K562 (cell line): ENCODE data around the gene PARP9. TPM values are rescaled to one million over a fixed set of nuclear protein-coding genes. Genes with fewer than 3 reads are reported as not detected.
A peak's percentile ranks its signal among the peaks of the same experiment; 100 is the strongest.

ENCODE experiments used
- BHLHE40 ChIP-seq: IDR thresholded peaks from 2 replicates; pipeline ENCODE4 v1.6.1; 2011; ENCODE audit warnings: low read length, improper control_type of control experiment
- ETS1 ChIP-seq: conservative IDR thresholded peaks from 2 replicates; pipeline ENCODE4 v1.6.1; 2011; ENCODE audit warnings: low read depth, mild to moderate bottlenecking, low read length; ENCODE audit not compliant: control insufficient read depth
- FOXK2 ChIP-seq, 2 experiments: fragments of 450-650 bp; IDR thresholded peaks in 1 of 2; conservative IDR thresholded peaks in 1 of 2; 2 replicates each; pipeline ENCODE4 v1.6.1; 2016; ENCODE audit warnings: low read depth in 2 of 2, mild to moderate bottlenecking in 1 of 2
- HMGN3 ChIP-seq: IDR thresholded peaks from 2 replicates; pipeline ENCODE4 v1.6.1; 2011; ENCODE audit warnings: borderline replicate concordance, low read depth, mild to moderate bottlenecking, mixed read lengths, low read length; ENCODE audit not compliant: insufficient read length; ENCODE audit errors: extremely low read depth
- JUND ChIP-seq, 2 experiments: IDR thresholded peaks; 2 replicates in 1 of 2; 3 replicates in 1 of 2; pipeline ENCODE4 v1.6.1; 2011; ENCODE audit warnings: borderline replicate concordance in 2 of 2, low read depth in 2 of 2, low read length in 2 of 2, improper control_type of control experiment in 1 of 2, missing biosample characterization in 1 of 2, missing genetic modification characterization in 1 of 2, missing genetic modification reagents in 1 of 2
- MAX ChIP-seq: sonication (generic); formaldehyde crosslinking; IDR thresholded peaks from 2 replicates; pipeline ENCODE4 v1.9.0; 2022; ENCODE audit warnings: mild to moderate bottlenecking, missing genetic modification reagents
- MNT ChIP-seq, 2 experiments: fragments of 450-650 bp; conservative IDR thresholded peaks; 2 replicates each; pipeline ENCODE4 v1.6.1; 2017; ENCODE audit warnings: mild to moderate bottlenecking in 2 of 2, moderate library complexity in 2 of 2
- NR2C1 ChIP-seq, 2 experiments: fragments of 450-650 bp; IDR thresholded peaks; 2 replicates each; pipeline ENCODE4 v1.6.1; 2017; ENCODE audit warnings: mild to moderate bottlenecking in 2 of 2, antibody characterized with exemption in 1 of 2, inconsistent platforms in 1 of 2, missing compliant biosample characterization in 1 of 2, missing genetic modification characterization in 1 of 2
- PML ChIP-seq: IDR thresholded peaks from 2 replicates; pipeline ENCODE4 v1.6.1; 2012; ENCODE audit warnings: low read length, inconsistent platforms
- RB1 ChIP-seq: fragments of 450-650 bp; IDR thresholded peaks from 2 replicates; pipeline ENCODE4 v1.6.1; 2017; ENCODE audit warnings: low read depth, mild to moderate bottlenecking
- TAF9B ChIP-seq: fragments of 450-650 bp; IDR thresholded peaks from 2 replicates; pipeline ENCODE4 v1.6.1; 2018; ENCODE audit warnings: mild to moderate bottlenecking; ENCODE audit not compliant: partially characterized antibody
- UBTF ChIP-seq, 2 experiments: IDR thresholded peaks; 2 replicates each; pipeline ENCODE4 v1.6.1; 2012; ENCODE audit warnings: improper control_type of control experiment in 2 of 2, low read depth in 2 of 2, low read length in 2 of 2, borderline replicate concordance in 1 of 2
- ZBTB12 ChIP-seq: fragments of 250-450 bp; sonication (Bioruptor Pico); IDR thresholded peaks from 2 replicates; pipeline ENCODE4 v1.4.0; 2020
- ZNF184 ChIP-seq: sonication (generic); formaldehyde crosslinking; IDR thresholded peaks from 2 replicates; pipeline ENCODE4 v1.5.0; 2020; ENCODE audit warnings: missing genetic modification reagents
- ZNF639 ChIP-seq, 2 experiments: fragments of 200-800 bp in 1 of 2; sonication (Bioruptor generic) in 1 of 2; sonication (generic) in 1 of 2; formaldehyde crosslinking in 1 of 2; IDR thresholded peaks in 1 of 2; conservative IDR thresholded peaks in 1 of 2; 2 replicates each; pipeline versions ENCODE4 v1.5.0 to v1.6.1; 2016 to 2020; ENCODE audit warnings: missing compliant biosample characterization in 1 of 2, missing genetic modification characterization in 1 of 2, missing genetic modification reagents in 1 of 2
- polyA plus RNA-seq, 8 experiments: library from polyadenylated mRNA; depleted of rRNA in 4 of 8; stranded (reverse) in 5 of 8; unstranded in 3 of 8; fragments of >200 nt; fragmentation: Nextera tagmentation in 2 of 8; fragmentation: Illumina TruSeq in 1 of 8; extraction: Ambion mirVana in 2 of 8; extraction: Trizol in 1 of 8; gene quantifications; 2 replicates each; pipeline versions ENCODE4 v1.2.1 to v1.2.3, GENCODE V29; 2011 to 2014; ENCODE audit warnings: inconsistent platforms in 1 of 8, missing spikeins in 1 of 8
- total RNA-seq, 7 experiments: library from RNA; depleted of rRNA in 6 of 7; stranded (reverse); fragments of >200 nt in 6 of 7; fragmentation: Illumina TruSeq in 2 of 7; extraction: Trizol in 2 of 7; gene quantifications; 2 replicates each; pipeline versions ENCODE4 v1.2.1 to v1.2.3, GENCODE V29; 2011 to 2021; ENCODE audit warnings: low replicate concordance in 1 of 7

The PARP9 gene
- total and polyA plus RNA-seq, 9 of the 15 experiments (the other 6 are each of a cell fraction or from before 2014, with no cell fraction given), result 2.1 to 4.8 (median 3.4) TPM

- TF ChIP-seq JUND (IDR thresholded peaks at IDR 0.05; ENCODE audit: borderline replicate concordance, low read depth, low read length) (peak; percentile 30; the same call in 1 of the 2 replicates), JUND (tag; IDR thresholded peaks at IDR 0.05; ENCODE audit: borderline replicate concordance, low read depth, low read length) (no peak), PML (peak; percentile 62), TAF9B (peak; percentile 18), NR2C1 (IDR thresholded peaks at IDR 0.05) (no peak), NR2C1 (tag; IDR thresholded peaks at IDR 0.05) (no peak), RB1 (peak; percentile 67), FOXK2 (conservative IDR thresholded peaks at IDR 0.05 in 1 of 2, IDR thresholded peaks at IDR 0.05 in 1 of 2; ENCODE audit: low read depth in 2 of 2) (peak; percentile 2 to 56; a peak in 2 of 4 replicates), ETS1 (peak; percentile 65; the same call in 1 of the 2 replicates), ZNF639 (CRISPR knock-in tag; conservative IDR thresholded peaks at IDR 0.05 in 1 of 2, IDR thresholded peaks at IDR 0.05 in 1 of 2) (peak in 1 of 2 experiments; percentile 89; a peak in 2 of 4 replicates), BHLHE40 (no peak; the same call in 1 of the 2 replicates), MAX (CRISPR knock-in tag) (peak; percentile 63), MNT (conservative IDR thresholded peaks at IDR 0.05) (peak; percentile 73 to 88), ZNF184 (CRISPR knock-in tag) (no peak), UBTF (IDR thresholded peaks at IDR 0.05; ENCODE audit: borderline replicate concordance in 1 of 2, low read depth in 2 of 2, low read length in 2 of 2) (peak; percentile 86 to 91; a peak in 3 of 4 replicates), ZBTB12 (CRISPR knock-in tag) (0 out of 2 replicates have a peak, but pooled peaks have one; percentile 42), HMGN3 (peak; percentile 57)
These were observed 49.7 kb downstream of the PARP9 start, which contains the start of gene KPNA1 (continued) for GRCh38 chr3:122514123-122515019.
